HG03139 (cell line): ENCODE results near the gene DHDH.
"Not testable (repeated sequence)": the region's sequence is repeated elsewhere in the genome, so short reads cannot be mapped to it uniquely, and the experiment has no call there.

Experiments used
- ATAC-seq: cut with Tn5 transposase; IDR thresholded peaks from one replicate; pipeline ENCODE4 v1.9.1; 2021; ENCODE audit not compliant: unreplicated experiment

The DHDH gene

DNA sequence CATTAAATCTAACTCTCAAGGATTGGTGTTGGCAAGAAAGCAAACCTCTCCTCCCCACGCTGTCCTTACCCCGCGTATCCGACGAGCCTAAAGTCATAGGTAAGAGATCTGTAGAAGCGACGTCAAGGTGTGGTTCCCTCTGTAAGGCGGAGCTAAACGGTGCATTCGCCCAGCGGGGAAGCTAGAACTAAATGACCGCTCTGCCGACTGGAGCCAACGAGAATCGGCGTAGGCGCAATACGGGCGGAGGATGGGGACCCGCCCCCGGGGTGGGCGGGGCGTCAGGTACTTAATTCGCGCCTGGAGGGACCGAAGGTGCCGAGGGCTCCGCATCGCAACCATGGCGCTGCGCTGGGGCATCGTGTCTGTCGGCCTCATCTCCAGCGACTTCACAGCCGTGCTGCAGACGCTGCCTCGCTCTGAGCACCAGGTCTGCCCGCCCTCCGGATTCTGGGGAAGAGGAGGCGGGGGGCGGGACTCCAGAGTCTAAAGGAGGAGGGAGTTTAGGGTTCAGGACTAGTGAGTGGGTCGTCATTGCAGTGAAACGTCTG lies at the start of gene DHDH:
DHDH (plus strand) TSS at position 318 of the 551 bp plus-strand sequence; CDS start at position 341, 23 bp downstream.
- no peak for ATAC-seq

DNA sequence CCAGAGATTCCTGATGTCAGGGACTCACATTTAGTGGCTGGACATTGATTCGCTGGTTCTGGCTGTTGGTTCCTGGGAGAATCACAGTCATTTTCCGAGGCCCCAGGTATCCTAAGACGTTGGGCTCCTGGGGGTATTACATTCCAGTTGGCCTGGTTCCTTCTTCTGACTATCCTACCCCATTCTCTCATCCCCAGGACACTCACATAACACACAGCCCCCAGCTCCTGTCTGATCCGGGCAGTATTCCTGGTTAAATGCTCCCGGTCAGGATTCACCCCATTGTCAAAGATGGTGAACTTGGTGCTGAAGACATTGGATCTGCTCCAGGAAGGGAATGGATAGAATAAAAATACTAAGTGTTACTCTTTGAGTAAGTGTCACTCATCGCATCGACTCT lies 49.8 kb upstream of the DHDH start:
- no peak for ATAC-seq

DNA sequence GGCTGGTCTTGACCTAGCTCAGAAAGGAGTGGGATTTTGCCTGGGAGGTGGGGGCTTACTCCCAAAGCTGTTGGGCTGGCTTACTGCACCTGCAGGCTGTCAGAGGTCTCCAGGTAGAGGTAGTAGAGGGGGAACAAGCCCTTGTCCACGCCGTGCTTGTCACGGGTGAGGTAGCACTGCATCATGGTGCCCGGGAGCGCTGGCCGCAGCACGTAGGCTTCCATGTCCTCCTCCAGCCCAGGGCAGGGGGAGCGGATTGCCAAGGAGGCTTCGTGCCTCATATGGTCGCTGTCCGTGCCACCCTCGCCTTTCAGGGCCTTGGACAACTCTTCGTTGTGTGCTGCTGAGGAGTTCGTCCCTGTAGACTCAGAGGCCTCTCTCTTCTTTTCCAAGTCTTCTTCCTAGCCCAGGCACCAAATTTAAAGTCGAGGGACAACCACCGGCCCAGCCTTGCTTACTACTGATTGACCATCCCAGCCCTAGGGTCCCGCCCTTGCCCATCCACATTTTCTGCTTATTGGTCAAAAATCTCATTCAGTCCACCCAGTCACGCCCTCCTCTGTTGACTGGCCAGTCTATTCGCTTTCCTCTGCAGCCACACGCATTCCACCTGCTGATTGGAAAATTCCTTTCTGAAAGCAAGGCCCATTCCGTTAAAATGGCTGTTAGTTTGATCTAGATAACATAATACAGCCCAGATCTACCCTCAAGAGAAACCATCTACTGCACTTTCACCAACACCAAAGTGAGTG lies 45.5 kb upstream of the DHDH start:
- ATAC-seq = no peak

DNA sequence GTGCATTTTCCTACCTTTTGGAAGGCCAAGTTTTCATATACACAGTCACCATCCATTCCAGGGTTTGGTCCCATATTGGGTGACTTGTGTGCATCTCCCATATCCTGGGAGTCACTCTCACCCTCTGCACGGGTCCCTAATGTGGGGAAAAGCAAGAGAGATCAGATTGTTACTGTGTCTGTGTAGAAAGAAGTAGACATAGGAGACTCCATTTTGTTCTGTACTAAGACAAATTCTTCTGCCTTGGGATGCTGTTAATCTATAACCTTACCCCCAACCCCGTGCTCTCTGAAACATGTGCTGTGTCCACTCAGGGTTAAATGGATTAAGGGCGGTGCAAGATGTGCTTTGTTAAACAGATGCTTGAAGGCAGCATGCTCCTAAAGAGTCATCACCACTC lies 44.0 kb upstream of the DHDH start:
- not testable (repeated sequence) for ATAC-seq

DNA sequence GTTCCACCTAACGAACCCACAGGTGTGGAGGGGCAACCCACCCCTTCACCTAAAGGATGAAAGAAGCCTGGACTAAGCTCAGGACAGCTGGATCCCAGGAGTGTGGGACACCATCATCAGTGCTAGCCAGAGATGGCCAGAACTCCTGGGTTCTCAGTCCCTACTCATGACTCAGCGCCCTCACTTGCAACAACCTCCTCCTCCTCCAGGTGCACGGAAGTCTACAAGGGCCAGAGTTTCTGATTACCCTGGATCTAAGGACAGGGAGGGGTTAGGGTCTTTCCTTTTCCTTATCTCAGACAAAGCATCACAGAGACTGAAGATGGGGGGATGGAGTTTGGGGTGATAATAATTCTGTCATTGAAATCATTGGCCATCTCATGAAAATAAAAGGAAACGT lies 42.9 kb upstream of the DHDH start:
- ATAC-seq = no peak

GRCh38 chr19:48895226-48895625 lies 38.3 kb upstream of the DHDH start:
- ATAC-seq = no peak

GRCh38 chr19:48896191-48896720 lies 37.2 kb upstream of the DHDH start:
- no peak for ATAC-seq

GRCh38 chr19:48897181-48897580 lies 36.3 kb upstream of the DHDH start:
- ATAC-seq = no peak

- not testable (repeated sequence) for ATAC-seq
Observed at GRCh38 chr19:48899386-48899749, 34.1 kb upstream of the DHDH start.

DNA sequence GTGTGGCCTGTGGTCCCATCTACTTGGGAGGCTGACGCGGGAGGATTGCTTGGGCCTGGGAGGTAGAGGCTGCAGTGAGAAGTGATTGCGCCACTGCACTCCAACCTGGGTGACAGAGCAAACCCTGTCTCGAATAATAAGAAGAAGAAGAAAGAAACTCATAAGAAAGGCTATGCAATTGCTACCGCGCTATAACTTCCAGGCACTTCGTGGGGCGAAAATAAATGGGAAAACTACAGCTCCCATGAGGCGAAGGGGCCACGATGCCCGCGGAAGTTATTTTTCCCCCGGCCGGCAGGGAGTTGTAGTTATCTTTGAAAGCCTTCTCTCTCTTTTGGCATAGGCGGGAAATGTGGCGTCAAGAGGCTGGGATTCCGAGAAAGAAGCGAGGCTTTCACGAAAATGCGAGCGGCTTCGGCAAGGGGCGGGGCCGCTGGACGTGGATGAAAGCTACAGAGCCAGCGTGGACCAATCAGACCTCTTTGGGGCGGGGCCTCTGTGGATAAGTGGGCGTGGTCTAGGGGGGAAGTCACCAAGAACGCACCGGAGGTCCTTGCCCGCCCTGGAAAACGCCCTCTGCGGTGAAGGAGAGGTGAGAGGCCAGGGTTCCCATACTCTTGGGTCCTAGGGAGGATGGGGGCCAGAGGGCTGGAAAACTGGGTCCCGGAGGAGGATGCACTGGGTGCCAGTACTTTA lies 33.6 kb upstream of the DHDH start, which contains the start of gene NUCB1:
NUCB1 (plus strand) TSS at position 532 of the 696 bp plus-strand sequence. CDS start 485 bp downstream, outside the sequence.
- ATAC-seq = no peak

GRCh38 chr19:48900477-48901406 lies 32.8 kb upstream of the DHDH start:
- no peak for ATAC-seq

- not testable (repeated sequence) for ATAC-seq
Observed at GRCh38 chr19:48902291-48902690, 31.2 kb upstream of the DHDH start.

DNA sequence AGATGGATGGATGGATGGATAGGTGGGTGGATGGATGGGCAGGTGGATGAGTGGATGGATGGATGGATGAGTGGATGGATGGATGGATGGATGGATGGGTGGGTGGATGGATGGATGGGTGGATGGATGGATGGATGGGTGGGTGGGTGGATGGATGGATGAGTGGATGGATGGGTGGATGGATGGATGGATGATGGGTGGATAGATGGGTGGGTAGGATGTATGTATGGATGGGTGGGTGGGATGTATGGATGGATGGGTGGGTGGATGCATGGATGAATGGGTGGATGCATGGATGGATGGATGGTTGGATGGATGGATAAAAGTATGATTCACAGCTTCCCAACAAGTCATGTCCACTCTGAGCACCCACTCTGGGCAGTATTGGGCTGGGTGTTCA lies 29.7 kb upstream of the DHDH start:
- not testable (repeated sequence) for ATAC-seq

DNA sequence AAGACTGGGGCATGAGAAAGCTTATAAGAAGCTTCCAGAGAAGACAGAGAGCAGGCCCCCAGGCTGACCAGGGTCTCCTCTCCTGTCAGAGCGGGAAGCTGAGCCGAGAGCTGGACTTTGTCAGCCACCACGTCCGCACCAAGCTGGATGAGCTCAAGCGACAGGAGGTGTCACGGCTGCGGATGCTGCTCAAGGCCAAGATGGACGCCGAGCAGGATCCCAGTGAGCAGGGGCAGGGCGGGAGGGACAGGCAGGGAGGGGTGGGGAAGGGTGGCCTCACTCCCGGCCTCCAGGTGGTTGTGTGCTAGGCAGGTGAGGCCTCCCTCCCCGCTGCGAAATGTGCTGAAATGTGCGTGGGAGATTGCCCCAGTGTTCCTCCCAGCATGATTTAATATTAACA lies 27.8 kb upstream of the DHDH start:
- ATAC-seq = no peak

- ATAC-seq = no peak
Observed at GRCh38 chr19:48906324-48906723, 27.2 kb upstream of the DHDH start.

DNA sequence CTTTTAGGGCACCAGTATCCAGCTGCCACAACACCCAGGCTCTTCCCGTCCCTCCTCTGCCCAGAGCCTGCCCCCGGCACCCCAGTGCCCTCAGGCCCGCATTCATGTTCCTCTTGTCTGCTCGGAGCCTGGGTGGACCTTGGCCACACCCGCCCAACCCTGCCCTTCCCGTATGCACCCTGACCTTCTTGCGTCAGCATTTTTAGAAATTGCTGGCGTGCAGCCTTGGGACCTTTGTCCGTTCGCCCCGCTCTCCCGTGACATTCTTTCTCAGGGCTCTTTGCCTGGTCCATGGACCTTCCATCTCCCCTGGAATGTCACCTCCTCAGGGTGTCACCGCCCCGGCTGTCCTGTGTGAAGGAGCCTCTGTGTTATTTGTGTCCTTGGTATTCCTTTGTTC lies 25.8 kb upstream of the DHDH start:
- ATAC-seq = no peak

DNA sequence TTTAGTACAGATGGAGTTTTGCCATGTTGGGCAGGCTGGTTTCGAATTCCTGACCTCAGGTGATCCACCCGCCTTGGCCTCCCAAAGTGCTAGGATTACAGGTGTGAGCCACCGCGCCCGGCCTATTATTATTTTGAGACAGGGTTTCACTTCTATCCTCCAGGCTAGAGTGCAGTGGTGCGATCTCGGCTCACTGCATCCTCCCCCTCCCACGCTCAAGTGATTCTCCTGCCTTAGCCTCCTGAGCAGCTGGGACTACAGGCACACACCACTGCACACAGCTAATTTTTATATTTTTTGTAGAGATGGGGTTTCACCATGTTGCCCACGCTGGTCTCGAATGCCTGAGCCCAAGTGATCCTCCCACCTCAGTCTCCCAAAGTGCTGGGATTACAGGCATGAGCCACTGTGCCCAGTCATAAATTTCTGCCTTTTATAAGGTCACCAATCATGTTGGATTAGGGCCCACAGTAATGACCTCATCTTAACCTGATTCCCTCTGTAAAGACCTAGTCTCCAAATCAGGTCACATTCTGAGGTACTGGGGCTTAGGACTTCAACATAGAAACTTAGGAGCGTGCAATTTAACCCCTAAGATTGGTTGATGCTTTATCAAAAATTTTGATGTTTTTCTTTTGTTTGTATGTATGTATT lies 23.9 kb upstream of the DHDH start:
- not testable (repeated sequence) for ATAC-seq

GRCh38 chr19:48910803-48911202 lies 22.7 kb upstream of the DHDH start:
- no peak for ATAC-seq

DNA sequence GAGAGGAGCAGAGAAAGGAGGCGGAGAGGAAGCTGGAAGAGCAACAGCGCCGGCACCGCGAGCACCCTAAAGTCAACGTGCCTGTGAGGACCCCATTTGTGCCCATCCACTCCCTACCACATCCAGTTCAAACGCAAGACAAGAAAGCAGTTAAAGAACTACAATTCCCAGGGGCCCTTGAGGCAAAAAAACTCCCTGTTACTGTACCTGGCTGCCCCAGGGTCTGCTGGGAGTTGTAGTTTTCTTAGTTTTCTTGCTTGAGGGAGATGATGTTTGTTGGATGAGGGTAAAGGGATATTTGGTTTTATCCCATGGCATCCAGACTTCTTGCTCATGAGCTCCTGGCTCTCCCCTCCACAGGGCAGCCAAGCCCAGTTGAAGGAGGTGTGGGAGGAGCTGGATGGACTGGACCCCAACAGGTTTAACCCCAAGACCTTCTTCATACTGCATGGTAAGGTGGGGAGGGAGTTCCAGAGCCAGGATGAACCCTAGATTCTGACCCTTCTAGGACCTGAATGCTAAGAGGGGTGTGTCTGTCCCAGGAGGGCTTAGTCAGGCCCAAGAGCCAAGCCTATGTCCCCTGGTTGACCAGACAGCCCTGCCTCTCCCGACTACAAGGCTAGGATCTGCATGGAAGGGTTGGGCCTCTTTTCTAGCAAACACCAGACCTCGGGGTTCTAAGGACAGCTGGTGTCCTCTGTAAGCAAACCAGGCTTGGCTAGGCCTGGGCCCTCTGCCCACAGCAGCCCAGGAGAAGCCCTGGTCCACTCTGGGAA lies 20.2 kb upstream of the DHDH start:
- no peak for ATAC-seq

GRCh38 chr19:48914181-48914580 lies 19.3 kb upstream of the DHDH start:
- no peak for ATAC-seq
